ENCODE data around the gene CROCC2.
A peak's percentile ranks its signal among the peaks of the same experiment; 100 is the strongest.

The CROCC2 gene

DNA sequence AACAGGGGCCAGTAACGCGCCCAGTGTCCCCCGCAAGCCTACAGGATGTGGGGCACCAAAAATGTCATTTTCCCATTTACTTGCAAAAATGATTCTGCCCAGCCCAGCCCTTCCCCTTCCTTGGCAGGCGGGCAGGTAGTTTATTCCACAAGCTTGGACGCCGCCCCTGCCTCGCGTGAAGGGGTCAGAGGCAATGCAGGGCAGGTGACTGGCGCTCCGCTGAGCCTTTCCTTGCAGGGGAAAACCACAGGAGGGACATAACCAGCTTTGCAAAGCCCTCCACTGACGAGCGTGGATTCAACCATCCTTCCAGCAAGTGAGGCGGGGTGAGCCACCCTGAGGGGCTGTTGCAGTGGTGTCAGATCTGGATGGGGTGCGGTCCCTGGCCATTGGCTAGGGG, 15.4 kb upstream of the CROCC2 start:
- TF ChIP-seq, protein P1, sequence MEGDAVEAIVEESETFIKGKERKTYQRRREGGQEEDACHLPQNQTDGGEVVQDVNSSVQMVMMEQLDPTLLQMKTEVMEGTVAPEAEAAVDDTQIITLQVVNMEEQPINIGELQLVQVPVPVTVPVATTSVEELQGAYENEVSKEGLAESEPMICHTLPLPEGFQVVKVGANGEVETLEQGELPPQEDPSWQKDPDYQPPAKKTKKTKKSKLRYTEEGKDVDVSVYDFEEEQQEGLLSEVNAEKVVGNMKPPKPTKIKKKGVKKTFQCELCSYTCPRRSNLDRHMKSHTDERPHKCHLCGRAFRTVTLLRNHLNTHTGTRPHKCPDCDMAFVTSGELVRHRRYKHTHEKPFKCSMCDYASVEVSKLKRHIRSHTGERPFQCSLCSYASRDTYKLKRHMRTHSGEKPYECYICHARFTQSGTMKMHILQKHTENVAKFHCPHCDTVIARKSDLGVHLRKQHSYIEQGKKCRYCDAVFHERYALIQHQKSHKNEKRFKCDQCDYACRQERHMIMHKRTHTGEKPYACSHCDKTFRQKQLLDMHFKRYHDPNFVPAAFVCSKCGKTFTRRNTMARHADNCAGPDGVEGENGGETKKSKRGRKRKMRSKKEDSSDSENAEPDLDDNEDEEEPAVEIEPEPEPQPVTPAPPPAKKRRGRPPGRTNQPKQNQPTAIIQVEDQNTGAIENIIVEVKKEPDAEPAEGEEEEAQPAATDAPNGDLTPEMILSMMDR (IDR thresholded peaks at IDR 0.05; ENCODE audit: low read depth, low read length): no peak
- no peaks in the 10 kb centered on the region for H3K9me3 ChIP-seq (ENCODE audit: severe bottlenecking)
- no peak for DNase-seq

DNA sequence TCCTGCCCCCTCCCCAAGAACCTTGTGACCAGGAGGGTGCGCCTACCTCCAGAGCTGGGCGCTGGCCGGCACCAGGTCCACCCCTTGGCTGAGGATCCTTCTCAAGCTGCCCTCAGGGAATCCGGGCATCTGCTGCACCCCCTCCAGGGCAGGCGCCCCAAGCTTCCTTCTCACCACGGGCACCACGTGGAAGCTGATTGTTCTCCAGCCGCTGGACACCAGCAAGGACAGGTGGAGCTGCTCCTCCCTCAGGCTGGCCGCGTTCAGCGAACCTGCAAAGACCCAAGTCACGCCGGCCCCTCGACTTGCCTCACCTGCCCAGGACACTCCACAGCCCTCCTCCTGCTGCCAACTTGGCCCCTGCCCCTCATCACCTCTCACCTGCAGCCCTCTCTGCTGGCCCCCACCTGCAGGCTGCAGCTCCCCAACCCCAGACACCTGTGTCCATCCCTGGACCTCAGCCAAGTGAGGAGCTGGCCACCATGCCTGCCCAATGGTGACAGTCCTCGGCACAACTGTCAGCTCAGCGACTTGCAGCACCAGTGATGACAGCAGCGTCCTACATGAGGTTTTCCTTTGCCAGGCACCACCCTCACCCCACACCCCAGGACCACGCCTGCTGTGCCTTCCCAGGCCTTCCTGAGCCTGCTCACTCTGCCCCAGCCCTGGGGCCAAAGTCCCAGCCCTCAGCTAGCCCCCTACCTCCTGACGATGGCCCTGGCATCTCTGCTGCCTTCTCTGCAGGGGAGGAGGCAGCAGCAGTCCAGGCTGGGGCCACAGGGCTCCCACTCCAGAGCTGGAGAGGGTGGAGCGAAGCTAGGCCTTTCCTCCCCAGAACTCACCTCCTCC, 14.4 kb upstream of the CROCC2 start:
- H3K4me3 ChIP-seq (ENCODE audit: low read depth, low read length): no peak overlapping the region
- H3K36me3 ChIP-seq: no peaks in the 10 kb centered on the region
- DNase-seq: no peak
- no peaks in the 10 kb centered on the region for H3K9me3 ChIP-seq (ENCODE audit: severe bottlenecking)
- TF ChIP-seq, protein P1 (IDR thresholded peaks at IDR 0.05; ENCODE audit: low read depth, low read length): no peak
- H3K27ac ChIP-seq: no peak overlapping the region
- H3K27me3 ChIP-seq (ENCODE audit: insufficient read depth, low read depth, severe bottlenecking): no peaks in the 10 kb centered on the region

More for the DNA sequence above, 15.4 kb upstream of the CROCC2 start:
- H3K27ac ChIP-seq: no peak overlapping the region
- H3K36me3 ChIP-seq: no peaks in the 10 kb centered on the region
- H3K27me3 ChIP-seq (ENCODE audit: insufficient read depth, low read depth, severe bottlenecking): no peaks in the 10 kb centered on the region
- no peak overlapping the region for H3K4me3 ChIP-seq (ENCODE audit: low read depth, low read length)

DNA sequence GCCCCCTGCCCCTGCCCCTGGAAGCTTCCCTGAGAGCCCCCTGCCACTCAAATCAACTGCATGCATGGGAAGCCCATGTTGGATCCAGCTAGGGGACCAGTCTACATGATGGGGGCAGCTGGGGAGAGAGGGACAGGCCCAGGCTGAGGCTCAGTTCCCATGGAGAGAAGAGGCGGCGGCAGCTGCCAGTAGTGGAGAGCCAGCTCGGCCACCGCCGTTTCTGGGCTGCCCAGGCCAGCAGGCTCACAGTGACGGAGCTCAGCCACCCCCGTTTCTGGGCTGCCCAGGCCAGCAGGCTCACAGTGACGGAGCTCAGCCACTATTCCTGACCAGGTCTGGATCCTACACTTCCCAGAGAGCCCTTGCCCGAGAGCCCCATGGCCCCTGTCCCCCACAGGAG, 13.8 kb upstream of the CROCC2 start:
- Histone ChIP-seq H3K27me3 (ENCODE audit: insufficient read depth, low read depth, severe bottlenecking) (no peaks in the 10 kb centered on the region), H3K36me3 (no peaks in the 10 kb centered on the region), H3K9me3 (ENCODE audit: severe bottlenecking) (no peaks in the 10 kb centered on the region), H3K27ac (no peak overlapping the region), H3K4me3 (ENCODE audit: low read depth, low read length) (no peak overlapping the region)
- TF ChIP-seq, protein P1 (IDR thresholded peaks at IDR 0.05; ENCODE audit: low read depth, low read length): no peak
- no peak for DNase-seq

DNA sequence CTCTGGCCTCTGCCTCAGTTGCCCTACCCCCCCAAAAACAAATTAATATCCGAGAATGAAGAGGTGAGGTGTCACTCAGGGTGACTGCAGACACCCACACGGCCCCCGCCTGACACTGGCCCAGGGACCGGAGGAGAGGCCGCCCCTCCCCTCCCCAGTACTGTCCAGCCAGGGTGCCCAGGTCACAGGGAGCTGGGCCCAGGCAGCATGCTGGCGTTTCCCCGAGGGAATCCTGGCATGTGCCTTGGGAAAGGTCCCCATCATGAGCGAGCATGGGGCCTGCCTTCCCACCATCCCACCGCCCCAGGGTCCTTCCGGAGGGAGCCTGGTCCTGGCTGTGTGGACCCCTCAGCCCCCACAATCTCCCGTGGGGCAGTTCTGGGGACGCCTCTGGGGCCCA, 13.2 kb upstream of the CROCC2 start:
- Histone ChIP-seq H3K27ac (peak overlapping the region; percentile 38; the same call in 1 of the 2 replicates), H3K9me3 (ENCODE audit: severe bottlenecking) (no peaks in the 10 kb centered on the region), H3K27me3 (ENCODE audit: insufficient read depth, low read depth, severe bottlenecking) (no peaks in the 10 kb centered on the region), H3K4me3 (ENCODE audit: low read depth, low read length) (no peak overlapping the region), H3K36me3 (no peaks in the 10 kb centered on the region)
- DNase-seq: no peak
- TF ChIP-seq, protein P1 (IDR thresholded peaks at IDR 0.05; ENCODE audit: low read depth, low read length): no peak

DNA sequence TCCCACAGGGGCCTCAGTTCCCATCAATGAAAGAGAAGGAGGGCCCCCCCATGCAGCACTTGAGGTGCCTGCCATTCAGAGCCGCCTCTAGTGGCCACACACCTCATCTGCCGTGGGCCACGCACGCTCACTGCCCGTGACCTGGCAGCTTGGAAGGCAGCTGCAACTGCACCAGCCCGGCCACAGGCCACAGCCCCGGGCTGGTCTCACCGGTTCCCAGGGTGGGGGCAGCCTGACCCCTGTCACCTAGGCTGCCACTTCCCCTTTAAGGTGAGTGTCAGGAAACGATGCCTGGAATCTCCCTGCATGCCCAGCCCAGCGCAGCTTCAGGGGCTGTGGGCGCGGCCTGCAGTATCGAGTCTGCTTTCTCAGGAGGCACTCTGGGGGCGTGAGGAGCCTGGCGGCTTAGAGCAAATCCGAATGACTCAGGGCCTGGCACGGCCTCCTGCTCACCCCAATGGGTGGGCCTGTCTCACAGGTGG, 12.7 kb upstream of the CROCC2 start:
- H3K36me3 ChIP-seq: no peaks in the 10 kb centered on the region
- no peaks in the 10 kb centered on the region for H3K27me3 ChIP-seq (ENCODE audit: insufficient read depth, low read depth, severe bottlenecking)
- H3K27ac ChIP-seq: peak overlapping the region; percentile 38
- peak; percentile 82 for DNase-seq
- no peak overlapping the region for H3K4me3 ChIP-seq (ENCODE audit: low read depth, low read length)
- H3K9me3 ChIP-seq (ENCODE audit: severe bottlenecking): no peaks in the 10 kb centered on the region
- TF ChIP-seq, protein P1 (IDR thresholded peaks at IDR 0.05; ENCODE audit: low read depth, low read length): peak; percentile 30; the same call in 1 of the 2 replicates

All from WERI-Rb-1 (cell line).